ENCODE measurements around the gene WDR27.
"Not testable (repeated sequence)": the region's sequence is repeated elsewhere in the genome, so short reads cannot be mapped to it uniquely, and the experiment has no call there.

The WDR27 gene

DNA sequence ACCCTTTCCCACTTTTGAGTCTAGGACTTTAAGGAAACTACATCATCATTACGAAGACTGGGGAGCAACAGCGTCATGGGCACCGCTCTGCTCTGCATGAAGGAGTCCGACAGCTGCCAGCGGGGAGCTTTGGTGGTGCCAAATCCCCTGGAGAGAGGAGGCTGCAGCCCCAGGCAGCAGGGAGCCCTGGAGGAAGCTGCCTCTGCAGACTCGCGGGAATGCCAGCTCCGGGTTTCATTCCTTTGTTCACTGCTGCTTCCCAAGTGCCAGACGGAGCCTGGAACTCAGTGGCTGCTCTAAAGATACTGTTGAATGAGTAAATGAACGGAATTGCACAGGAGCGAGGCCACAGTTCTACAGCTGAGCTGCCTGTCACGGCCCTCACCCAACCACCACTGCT lies 251.7 kb downstream of the WDR27 start:
- no peak for DNase-seq (ENCODE audit: low spot score)
- in situ Hi-C loops (cut with MboI; ENCODE audit: low sequenced_read_pairs, unreplicated experiment), result no loop called here
- TF ChIP-seq, protein P1, sequence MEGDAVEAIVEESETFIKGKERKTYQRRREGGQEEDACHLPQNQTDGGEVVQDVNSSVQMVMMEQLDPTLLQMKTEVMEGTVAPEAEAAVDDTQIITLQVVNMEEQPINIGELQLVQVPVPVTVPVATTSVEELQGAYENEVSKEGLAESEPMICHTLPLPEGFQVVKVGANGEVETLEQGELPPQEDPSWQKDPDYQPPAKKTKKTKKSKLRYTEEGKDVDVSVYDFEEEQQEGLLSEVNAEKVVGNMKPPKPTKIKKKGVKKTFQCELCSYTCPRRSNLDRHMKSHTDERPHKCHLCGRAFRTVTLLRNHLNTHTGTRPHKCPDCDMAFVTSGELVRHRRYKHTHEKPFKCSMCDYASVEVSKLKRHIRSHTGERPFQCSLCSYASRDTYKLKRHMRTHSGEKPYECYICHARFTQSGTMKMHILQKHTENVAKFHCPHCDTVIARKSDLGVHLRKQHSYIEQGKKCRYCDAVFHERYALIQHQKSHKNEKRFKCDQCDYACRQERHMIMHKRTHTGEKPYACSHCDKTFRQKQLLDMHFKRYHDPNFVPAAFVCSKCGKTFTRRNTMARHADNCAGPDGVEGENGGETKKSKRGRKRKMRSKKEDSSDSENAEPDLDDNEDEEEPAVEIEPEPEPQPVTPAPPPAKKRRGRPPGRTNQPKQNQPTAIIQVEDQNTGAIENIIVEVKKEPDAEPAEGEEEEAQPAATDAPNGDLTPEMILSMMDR (IDR thresholded peaks at IDR 0.05; ENCODE audit: borderline replicate concordance, control extremely low read depth, extremely low read depth, insufficient read depth, missing control alignments), result no peak

DNA sequence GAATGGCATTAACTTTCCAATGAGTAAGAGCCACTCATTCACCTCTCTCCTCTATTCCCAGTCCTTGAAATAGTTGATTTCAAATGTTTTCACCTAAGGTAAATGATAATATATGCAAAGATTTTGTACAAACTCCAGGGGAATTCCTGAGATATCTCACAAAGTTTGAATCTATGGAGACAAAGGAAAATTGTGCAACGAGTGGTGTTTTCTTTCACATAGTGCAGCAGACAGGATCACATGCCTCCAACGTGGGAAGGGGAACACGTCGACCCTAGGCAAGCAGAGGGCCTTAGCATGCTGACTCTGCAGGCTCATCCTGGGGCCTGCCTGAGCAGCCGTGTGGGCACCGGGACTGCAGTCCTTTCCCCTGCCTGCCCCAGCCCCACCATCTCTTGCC lies 252.6 kb downstream of the WDR27 start:
- DNase-seq (ENCODE audit: low spot score), result no peak
- in situ Hi-C loops (cut with MboI; ENCODE audit: low sequenced_read_pairs, unreplicated experiment), result no loop called here
- TF ChIP-seq, protein P1 (IDR thresholded peaks at IDR 0.05; ENCODE audit: borderline replicate concordance, control extremely low read depth, extremely low read depth, insufficient read depth, missing control alignments), result no peak

DNA sequence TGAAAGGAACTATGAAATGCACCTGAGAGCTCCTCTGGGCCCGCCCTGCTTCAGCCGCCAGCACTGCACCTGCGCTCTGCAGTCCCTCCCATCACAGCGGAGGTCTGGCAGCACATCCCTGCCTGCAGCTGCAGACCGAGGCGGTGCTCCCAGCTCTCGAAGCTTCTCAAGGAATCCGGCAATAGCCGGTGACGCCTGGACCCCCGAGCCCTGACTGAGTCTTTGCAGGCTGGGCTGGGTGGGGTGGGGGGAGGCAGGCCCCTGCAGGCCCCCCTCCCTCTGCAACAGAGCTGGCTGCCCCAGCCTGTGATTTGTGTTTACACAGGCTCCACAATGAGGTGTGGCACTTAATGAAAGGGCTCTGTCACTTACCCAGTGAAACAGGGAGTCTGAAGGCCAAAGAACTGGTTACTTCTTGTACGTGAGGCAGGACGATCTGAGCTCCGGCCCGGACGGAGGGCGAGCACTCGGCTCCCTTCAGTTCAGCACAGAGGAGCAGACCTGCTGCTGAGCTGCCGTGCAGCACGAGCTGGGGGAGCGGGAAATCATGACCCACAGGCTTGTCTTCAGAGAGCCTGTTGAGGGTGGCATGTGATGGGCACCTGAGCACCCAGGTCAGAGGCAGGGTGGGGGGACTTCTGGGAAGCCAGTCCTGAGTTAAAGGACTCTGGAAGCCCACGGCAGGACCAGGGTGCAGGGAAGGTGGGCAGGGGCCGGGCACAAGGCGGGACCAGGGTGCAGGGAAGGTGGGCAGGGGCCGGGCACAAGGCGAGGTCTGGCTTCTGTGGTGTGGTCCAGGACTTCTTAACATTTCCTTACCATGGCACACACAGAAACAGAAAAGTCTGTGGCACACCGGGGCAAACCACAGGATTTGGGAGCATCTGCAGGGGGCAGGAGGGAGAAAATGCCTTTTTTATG lies 255.9 kb downstream of the WDR27 start:
- peak; percentile 7 for DNase-seq (ENCODE audit: low spot score)
- TF ChIP-seq, protein P1 (IDR thresholded peaks at IDR 0.05; ENCODE audit: borderline replicate concordance, control extremely low read depth, extremely low read depth, insufficient read depth, missing control alignments), result no peak
- in situ Hi-C loops (cut with MboI; ENCODE audit: low sequenced_read_pairs, unreplicated experiment), result no loop called here

DNA sequence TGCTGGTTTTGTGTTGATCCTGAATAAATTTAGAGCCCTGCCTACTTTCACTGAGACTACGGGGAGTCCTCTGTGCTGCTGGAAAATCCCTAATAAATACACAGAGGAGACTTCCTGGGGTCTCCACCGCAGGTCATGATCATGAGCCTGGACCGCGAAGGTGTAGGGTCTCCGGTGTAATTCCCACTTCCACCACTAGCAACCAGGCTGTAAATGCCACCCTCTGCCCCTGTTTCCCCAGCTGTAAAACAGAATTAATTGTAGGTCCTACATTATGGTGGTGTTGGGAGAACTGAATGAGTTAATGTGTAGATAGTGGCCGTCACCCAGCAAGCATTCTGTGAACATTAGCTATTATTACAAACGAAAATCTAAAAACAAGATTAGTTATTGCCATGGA lies 256.6 kb downstream of the WDR27 start:
- in situ Hi-C loops (cut with MboI; ENCODE audit: low sequenced_read_pairs, unreplicated experiment), result no loop called here
- TF ChIP-seq, protein P1 (IDR thresholded peaks at IDR 0.05; ENCODE audit: borderline replicate concordance, control extremely low read depth, extremely low read depth, insufficient read depth, missing control alignments), result no peak
- peak; percentile 5 for DNase-seq (ENCODE audit: low spot score)

DNA sequence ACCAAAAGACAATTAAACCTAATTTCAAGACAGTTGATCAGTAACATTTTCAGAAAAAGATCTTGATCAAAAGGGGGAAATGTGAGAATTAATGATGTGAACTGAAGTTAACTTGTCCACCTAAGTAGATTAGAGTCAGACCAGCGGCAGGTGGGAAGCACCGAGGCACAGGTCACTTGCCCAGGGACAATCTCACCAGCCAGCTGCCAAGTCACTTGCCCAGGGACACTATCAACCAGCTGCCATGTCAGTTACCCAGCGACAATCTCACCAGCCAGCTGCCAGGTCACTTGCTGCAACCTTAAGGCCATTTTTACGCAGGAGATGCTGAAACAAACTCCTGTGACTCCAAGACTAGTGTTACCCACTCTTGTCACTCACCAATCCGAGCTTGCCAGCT lies 260.5 kb downstream of the WDR27 start:
- in situ Hi-C loops (cut with MboI; ENCODE audit: low sequenced_read_pairs, unreplicated experiment), result no loop called here
- TF ChIP-seq, protein P1 (IDR thresholded peaks at IDR 0.05; ENCODE audit: borderline replicate concordance, control extremely low read depth, extremely low read depth, insufficient read depth, missing control alignments), result no peak
- DNase-seq (ENCODE audit: low spot score), result no peak

DNA sequence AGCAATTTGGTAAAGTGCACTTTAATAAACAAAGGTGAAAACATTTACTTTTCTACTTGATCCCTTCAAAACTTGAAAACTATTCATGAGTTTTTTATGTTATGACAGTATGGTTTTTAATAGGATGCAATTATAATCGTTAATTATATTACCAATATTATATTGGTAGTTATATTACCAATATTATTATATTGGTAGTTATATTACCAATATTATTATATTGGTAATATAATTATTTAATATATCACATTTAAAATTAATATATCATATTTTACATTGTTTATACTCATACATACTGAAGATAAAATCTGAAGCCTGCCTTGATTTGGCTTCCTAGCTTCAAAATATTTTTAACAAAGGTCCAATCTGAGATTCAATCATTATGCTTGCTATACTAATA lies 262.1 kb downstream of the WDR27 start:
- in situ Hi-C loops (cut with MboI; ENCODE audit: low sequenced_read_pairs, unreplicated experiment), result no loop called here
- TF ChIP-seq, protein P1 (IDR thresholded peaks at IDR 0.05; ENCODE audit: borderline replicate concordance, control extremely low read depth, extremely low read depth, insufficient read depth, missing control alignments), result no peak
- DNase-seq (ENCODE audit: low spot score), result no peak

DNA sequence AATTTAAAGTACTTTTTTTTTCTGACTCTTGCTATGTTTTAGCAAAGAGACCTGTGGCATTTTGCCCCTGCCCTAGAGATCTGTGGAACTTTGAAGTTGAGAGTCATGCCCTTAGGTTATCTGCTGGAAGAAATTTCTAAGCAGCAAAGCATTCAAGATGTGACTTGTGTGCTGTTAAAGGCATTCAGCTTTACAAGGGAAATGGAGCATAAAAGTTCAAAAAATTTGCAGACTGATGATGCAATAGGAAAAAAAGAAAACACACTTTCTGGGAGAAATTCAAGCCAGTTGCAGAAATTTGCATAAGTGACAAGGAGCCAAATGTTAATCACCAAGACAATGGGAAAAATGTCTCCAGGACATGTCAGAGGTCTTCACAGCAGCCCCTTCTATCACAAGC lies 267.3 kb downstream of the WDR27 start:
- in situ Hi-C loops (cut with MboI; ENCODE audit: low sequenced_read_pairs, unreplicated experiment); DNase-seq (ENCODE audit: low spot score): not testable (repeated sequence)
